SK-N-SH (cell line): ENCODE results near the gene LOXL4. TPM values are rescaled to one million over a fixed set of nuclear protein-coding genes. Genes with fewer than 3 reads are reported as not detected.

Experiments
- CTCF ChIA-PET: fragments of 300-600, 350-600 bp; formaldehyde crosslinking; extraction: SDS; loops from one replicate; lab custom pipeline; 2021; lab: Yijun Ruan, JAX
- POLR2A ChIA-PET: fragments of 350-600 bp; sonication (Branson Sonifier 250); formaldehyde crosslinking; extraction: SDS; loops from one replicate; lab custom pipeline; 2020; ENCODE audit warnings: antibody characterized with exemption, inconsistent platforms; lab: Yijun Ruan, JAX
- DNase-seq: peaks from one replicate; pipeline ENCODE4 v3.0.0; 2012
- H2AFZ ChIP-seq: fragments of 200-600 bp; sonication (generic); 2 replicates; pipeline ENCODE4 v1.8.1; 2016; ENCODE audit warnings: antibody characterized with exemption, mild to moderate bottlenecking, low read depth
- H3F3A ChIP-seq: fragments of 200-600 bp; sonication (generic); replicated peaks from 2 replicates; pipeline ENCODE3; 2016; ENCODE audit warnings: antibody characterized with exemption, mild to moderate bottlenecking; ENCODE audit not compliant: insufficient read depth
- H3K27ac ChIP-seq, 2 experiments: fragments of 200-500 bp in 1 of 2; fragments of 200-600 bp in 1 of 2; sonication (Bioruptor generic) in 1 of 2; sonication (generic), shearing (Covaris generic) in 1 of 2; 2 replicates each; pipeline versions ENCODE4 v1.5.1 to v1.6.1; 2014 to 2016; ENCODE audit warnings: low read depth in 2 of 2, inconsistent platforms in 1 of 2, low read length in 1 of 2, mild to moderate bottlenecking in 1 of 2, mixed read lengths in 1 of 2
- H3K27me3 ChIP-seq: fragments of 200-600 bp; sonication (generic), shearing (Covaris generic); 2 replicates; pipeline ENCODE4 v1.6.1; 2016; ENCODE audit warnings: mixed run types; ENCODE audit not compliant: insufficient read depth
- H3K36me3 ChIP-seq, 2 experiments: fragments of 200-500 bp in 1 of 2; fragments of 200-600 bp in 1 of 2; sonication (Bioruptor generic) in 1 of 2; sonication (generic) in 1 of 2; replicated peaks in 1 of 2; 2 replicates each; pipeline versions ENCODE3 to v1.5.1; 2014 to 2016; ENCODE audit warnings: low read length in 1 of 2, mild to moderate bottlenecking in 1 of 2; ENCODE audit not compliant: insufficient read depth in 2 of 2, control insufficient read depth in 1 of 2
- H3K4me1 ChIP-seq, 2 experiments: fragments of 200-500 bp in 1 of 2; fragments of 200-600 bp in 1 of 2; sonication (Bioruptor generic) in 1 of 2; sonication (generic), shearing (Covaris generic) in 1 of 2; 2 replicates each; pipeline versions ENCODE4 v1.5.1 to v1.6.1; 2014 to 2016; ENCODE audit warnings: low read depth in 1 of 2, low read length in 1 of 2, mixed run types in 1 of 2; ENCODE audit not compliant: insufficient read depth in 2 of 2, control insufficient read depth in 1 of 2
- H3K4me2 ChIP-seq: fragments of 200-600 bp; sonication (generic), shearing (Covaris generic); 2 replicates; pipeline ENCODE4 v1.6.1; 2017; ENCODE audit warnings: mixed run types
- H3K4me3 ChIP-seq, 2 experiments: fragments of 200-500 bp in 1 of 2; fragments of 200-600 bp in 1 of 2; sonication (Bioruptor generic) in 1 of 2; sonication (generic), shearing (Covaris generic) in 1 of 2; 2 replicates each; pipeline versions ENCODE4 v1.5.1 to v1.8.1; 2014 to 2016; ENCODE audit warnings: low read depth in 2 of 2, inconsistent platforms in 1 of 2, low read length in 1 of 2, mild to moderate bottlenecking in 1 of 2, mixed read lengths in 1 of 2, moderate library complexity in 1 of 2
- H3K79me2 ChIP-seq: fragments of 200-600 bp; sonication (generic); 2 replicates; pipeline ENCODE4 v1.8.1; 2017; ENCODE audit warnings: mild to moderate bottlenecking; ENCODE audit not compliant: insufficient read depth
- H3K9ac ChIP-seq: fragments of 200-600 bp; sonication (generic); 2 replicates; pipeline ENCODE4 v1.6.1; 2017; ENCODE audit warnings: mixed run types
- H3K9me2 ChIP-seq: fragments of 200-600 bp; sonication (generic); 2 replicates; pipeline ENCODE4 v1.6.1; 2017; ENCODE audit warnings: mixed run types
- H3K9me3 ChIP-seq: fragments of 200-600 bp; sonication (generic); 2 replicates; pipeline ENCODE4 v1.6.1; 2017; ENCODE audit warnings: mixed run types, mild to moderate bottlenecking, moderate library complexity
- H4K20me1 ChIP-seq: fragments of 200-600 bp; sonication (generic); 2 replicates; pipeline ENCODE4 v1.6.1; 2017; ENCODE audit warnings: mild to moderate bottlenecking, mixed run types; ENCODE audit not compliant: insufficient read depth
- CTCF ChIP-seq: fragments of 200-600 bp; sonication (generic); IDR thresholded peaks from 2 replicates; pipeline ENCODE4 v1.6.1; 2017; ENCODE audit warnings: antibody characterized with exemption, mild to moderate bottlenecking, moderate library complexity
- EP300 ChIP-seq, 2 experiments: IDR thresholded peaks; 2 replicates each; pipeline versions ENCODE4 v1.4.0 to v1.6.1; 2012; ENCODE audit warnings: borderline replicate concordance in 1 of 2, low read depth in 1 of 2, low read length in 1 of 2
- EZH2phosphoT487 ChIP-seq: fragments of 200-600 bp; sonication (generic); IDR thresholded peaks from 2 replicates; pipeline ENCODE4 v1.6.1; 2017; ENCODE audit warnings: low read depth, mixed run types, mild to moderate bottlenecking, antibody characterized with exemption, moderate library complexity, borderline replicate concordance
- FOSL2 ChIP-seq: IDR thresholded peaks from 2 replicates; pipeline ENCODE4 v1.4.0; 2012; ENCODE audit warnings: low read depth, mild to moderate bottlenecking, moderate library complexity, borderline replicate concordance
- FOXJ3 ChIP-seq: sonication (generic); formaldehyde crosslinking; IDR thresholded peaks from 2 replicates; pipeline ENCODE4 v1.5.1; 2020; ENCODE audit warnings: mild to moderate bottlenecking, missing genetic modification reagents
- FOXM1 ChIP-seq: IDR thresholded peaks from 2 replicates; pipeline ENCODE4 v1.4.0; 2012; ENCODE audit warnings: low read depth, mild to moderate bottlenecking
- GATA2 ChIP-seq: sonication (generic); formaldehyde crosslinking; IDR thresholded peaks from 2 replicates; pipeline ENCODE4 v1.5.0; 2020; ENCODE audit warnings: mild to moderate bottlenecking, missing genetic modification reagents
- JUND ChIP-seq: IDR thresholded peaks from 2 replicates; pipeline ENCODE4 v1.4.0; 2012
- MXI1 ChIP-seq: IDR thresholded peaks from 2 replicates; pipeline ENCODE4 v1.6.1; 2012; ENCODE audit warnings: mild to moderate bottlenecking, low read depth, low read length, improper control_type of control experiment
- NFIC ChIP-seq: IDR thresholded peaks from 2 replicates; pipeline ENCODE4 v1.4.0; 2012; ENCODE audit warnings: borderline replicate concordance
- NRF1 ChIP-seq: IDR thresholded peaks from 2 replicates; pipeline ENCODE4 v1.6.1; 2012; ENCODE audit warnings: low read depth, mild to moderate bottlenecking, low read length
- RAD21 ChIP-seq: IDR thresholded peaks from 2 replicates; pipeline ENCODE4 v1.6.1; 2012; ENCODE audit warnings: mild to moderate bottlenecking, low read length
- REST ChIP-seq: IDR thresholded peaks from 2 replicates; pipeline ENCODE4 v1.6.1; 2012; ENCODE audit warnings: mild to moderate bottlenecking, low read depth, low read length, moderate library complexity
- RFX5 ChIP-seq: IDR thresholded peaks from 2 replicates; pipeline ENCODE4 v1.6.1; 2012; ENCODE audit warnings: mild to moderate bottlenecking, improper control_type of control experiment, low read length
- TAF1 ChIP-seq: IDR thresholded peaks from 2 replicates; pipeline ENCODE4 v1.6.1; 2012; ENCODE audit warnings: low read depth, mild to moderate bottlenecking, low read length, moderate library complexity, borderline replicate concordance
- TCF12 ChIP-seq: IDR thresholded peaks from 2 replicates; pipeline ENCODE4 v1.4.0; 2012
- TEAD4 ChIP-seq: IDR thresholded peaks from 2 replicates; pipeline ENCODE4 v1.4.0; 2012; ENCODE audit warnings: mild to moderate bottlenecking, borderline replicate concordance; ENCODE audit not compliant: insufficient read depth
- ZBTB33 ChIP-seq: IDR thresholded peaks from 2 replicates; pipeline ENCODE4 v1.4.0; 2012; ENCODE audit warnings: low read depth, borderline replicate concordance
- WGBS: methylation state at CpG from one replicate; pipeline ENCODE4 v1.1.6; 2017; ENCODE audit warnings: low lambda C conversion rate; 5-methylcytosine and 5-hydroxymethylcytosine counted together
- polyA plus RNA-seq, 3 experiments: library from polyadenylated mRNA; depleted of rRNA; stranded (reverse); fragments of >200 nt; gene quantifications; 2 replicates each; pipeline ENCODE4 v1.2.3, GENCODE V29; 2012

LOXL4 gene
- polyA plus RNA-seq, 1 of the 3 experiments (the other 2 are of a cell fraction): 1.7 TPM

GRCh38 chr10:98272656-98273055 is 4.7 kb upstream of the LOXL4 start:
- no peaks in the 10 kb centered on the region for H3F3A ChIP-seq
- no peak overlapping the region for H3K4me2 ChIP-seq
- CTCF ChIA-PET: interaction anchor here (1.0 to 1.5 kb wide), 2 partner anchors 37 to 101 kb away, joined by 3 read pairs; no protein-coding TSS in a partner anchor
- no peaks in the 10 kb centered on the region for H4K20me1 ChIP-seq
- H3K27me3 ChIP-seq: no peaks in the 10 kb centered on the region
- no peak overlapping the region for H3K9ac ChIP-seq
- DNase-seq: no peak
- H3K9me3 ChIP-seq: no peaks in the 10 kb centered on the region
- H3K4me3 ChIP-seq: no peak overlapping the region
- H3K36me3 ChIP-seq: no peaks in the 10 kb centered on the region
- H3K27ac ChIP-seq: no peak overlapping the region
- 86% methylated on average over 9 of the region's 10 CpGs for WGBS
- H3K4me1 ChIP-seq: peaks cover 11 to 24% of the 10 kb centered on the region in 2 experiments; a peak in 1 of 4 replicates
- no peak overlapping the region for H2AFZ ChIP-seq
- TF ChIP-seq NRF1 (no peak), RAD21 (no peak), TAF1 (no peak), EP300 (IDR thresholded peaks at IDR 0.05; ENCODE audit: borderline replicate concordance in 1 of 2, low read depth in 1 of 2, low read length in 1 of 2) (no peak), ZBTB33 (no peak), GATA2 (CRISPR knock-in tag) (no peak), JUND (no peak), NFIC (no peak), REST (no peak), MXI1 (no peak), TCF12 (no peak), FOSL2 (no peak), CTCF (no peak), RFX5 (no peak), EZH2phosphoT487 (no peak), TEAD4 (no peak), FOXJ3 (no peak), FOXM1 (no peak)
- no peaks in the 10 kb centered on the region for H3K79me2 ChIP-seq
- POLR2A ChIA-PET: no interaction called here
- no peaks in the 10 kb centered on the region for H3K9me2 ChIP-seq
